B cell (primary cell): ENCODE data around the gene KCTD20. TPM values are rescaled to one million over a fixed set of nuclear protein-coding genes. Genes with fewer than 3 reads are reported as not detected.

Source experiments
- ATAC-seq: fragments of 200-7000 bp; cut with Tn5 transposase; one replicate; pipeline ENCODE4 v1.10.0; 2021; ENCODE audit warnings: low read depth, mild to moderate bottlenecking, moderate number of reproducible peaks, moderate library complexity
- CTCF ChIA-PET: fragments of 350-600 bp; sonication (Branson Sonifier 250); formaldehyde crosslinking; loops from one replicate; lab custom pipeline; 2021; ENCODE audit warnings: antibody characterized with exemption, inconsistent platforms; lab: Charles Lee
- POLR2A ChIA-PET: fragments of 350-600 bp; sonication (Branson Sonifier 250); formaldehyde crosslinking; loops from one replicate; lab custom pipeline; 2021; ENCODE audit warnings: antibody characterized with exemption; lab: Charles Lee
- DNase-seq: peaks from one replicate; pipeline ENCODE4 v3.0.0; 2013
- H2AFZ ChIP-seq: 2 replicates; pipeline ENCODE4 v1.6.1; 2012; ENCODE audit warnings: mild to moderate bottlenecking, low read depth, low read length; ENCODE audit not compliant: insufficient read depth, poor library complexity, severe bottlenecking
- H3K27ac ChIP-seq, 2 donors: 1 replicate in 1 of 2; 2 replicates in 1 of 2; pipeline ENCODE4 v1.5.1; 2012 to 2013; ENCODE audit warnings: low read length in 2 of 2, mild to moderate bottlenecking in 2 of 2, moderate library complexity in 1 of 2
- H3K27me3 ChIP-seq, 4 experiments: fragments of 200-600 bp in 1 of 4; sonication (generic) in 1 of 4; replicated peaks in 1 of 4; 1 replicate in 2 of 4; 2 replicates in 2 of 4; pipeline versions ENCODE4 v1.6.1 to v1.7.0; 2013 to 2016; ENCODE audit warnings: low read length in 3 of 4, mild to moderate bottlenecking in 2 of 4, mixed read lengths in 1 of 4, moderate library complexity in 1 of 4; ENCODE audit not compliant: insufficient read depth in 4 of 4, control insufficient read depth in 3 of 4; ENCODE audit errors: control extremely low read depth in 1 of 4
- H3K36me3 ChIP-seq, 2 experiments: replicated peaks in 1 of 2; 1 replicate in 1 of 2; 2 replicates in 1 of 2; pipeline versions ENCODE4 v1.6.1 to v1.7.1; 2013; ENCODE audit warnings: low read length in 1 of 2; ENCODE audit not compliant: insufficient read depth in 2 of 2, control insufficient read depth in 1 of 2; ENCODE audit errors: control extremely low read depth in 1 of 2, extremely low read depth in 1 of 2
- H3K4me1 ChIP-seq, 2 donors: fragments of 200-600 bp in 1 of 2; sonication (generic) in 1 of 2; 1 replicate in 1 of 2; 2 replicates in 1 of 2; pipeline versions ENCODE4 v1.5.1 to v1.6.1; 2013 to 2017; ENCODE audit warnings: low read length in 2 of 2; ENCODE audit not compliant: control insufficient read depth in 2 of 2, insufficient read depth in 2 of 2
- H3K4me2 ChIP-seq: replicated peaks from 2 replicates; pipeline ENCODE3; 2012; ENCODE audit warnings: mild to moderate bottlenecking, low read depth, low read length; ENCODE audit not compliant: poor library complexity, severe bottlenecking
- H3K4me3 ChIP-seq, 5 experiments: fragments of 200-600 bp in 1 of 5; sonication (generic) in 1 of 5; 1 replicate in 3 of 5; 2 replicates in 2 of 5; pipeline versions ENCODE4 v1.5.1 to v1.7.0; 2011 to 2016; ENCODE audit warnings: low read length in 4 of 5, mild to moderate bottlenecking in 4 of 5, low read depth in 2 of 5, control low read depth in 1 of 5, moderate library complexity in 1 of 5; ENCODE audit not compliant: insufficient read depth in 1 of 5; ENCODE audit errors: control extremely low read depth in 1 of 5, extremely low read depth in 1 of 5
- H3K79me2 ChIP-seq: fragments of 200-600 bp; sonication (generic); one replicate; pipeline ENCODE4 v1.6.0; 2016; ENCODE audit warnings: low read length; ENCODE audit not compliant: control insufficient read depth, insufficient read depth
- H3K9ac ChIP-seq: fragments of 200-600 bp; sonication (generic); 2 replicates; pipeline ENCODE4 v1.6.1; 2017; ENCODE audit warnings: mild to moderate bottlenecking, low read length, moderate library complexity
- H3K9me3 ChIP-seq, 3 donors: one replicate each; pipeline versions ENCODE4 v1.6.1 to v1.7.1; 2013; ENCODE audit warnings: low read length in 2 of 3; ENCODE audit not compliant: control insufficient read depth in 2 of 3, insufficient read depth in 1 of 3; ENCODE audit errors: control extremely low read depth in 1 of 3
- H4K20me1 ChIP-seq: 2 replicates; pipeline ENCODE4 v1.6.0; 2012; ENCODE audit warnings: mild to moderate bottlenecking, low read length; ENCODE audit not compliant: insufficient read depth, control insufficient read depth, poor library complexity, severe bottlenecking
- H3K27ac Mint-ChIP-seq: one replicate; pipeline ENCODE4 v1.8.0; 2021; ENCODE audit warnings: mixed read lengths
- H3K27me3 Mint-ChIP-seq: one replicate; pipeline ENCODE4 v1.8.0; 2021; ENCODE audit warnings: mixed read lengths
- H3K4me1 Mint-ChIP-seq: one replicate; pipeline ENCODE4 v1.8.0; 2021; ENCODE audit warnings: mixed read lengths
- H3K4me3 Mint-ChIP-seq: one replicate; pipeline ENCODE4 v1.8.0; 2021; ENCODE audit warnings: mixed read lengths
- H3K9me3 Mint-ChIP-seq: one replicate; pipeline ENCODE4 v1.8.0; 2022; ENCODE audit warnings: mixed read lengths; ENCODE audit not compliant: insufficient read depth
- CTCF ChIP-seq: fragments of 200-600 bp; IDR thresholded peaks from one replicate; pipeline ENCODE4 v1.8.0; 2022; ENCODE audit warnings: antibody characterized with exemption, mild to moderate bottlenecking
- EZH2 ChIP-seq: IDR thresholded peaks from 2 replicates; pipeline ENCODE4 v1.6.1; 2012; ENCODE audit warnings: borderline replicate concordance, low read depth, mild to moderate bottlenecking, moderate library complexity, low read length; ENCODE audit not compliant: insufficient read depth, poor library complexity, severe bottlenecking
- WGBS: methylation state at CpG from one replicate; pipeline ENCODE4 v1.1.5; 2013; ENCODE audit warnings: missing lambda C conversion rate; ENCODE audit not compliant: insufficient coverage; 5-methylcytosine and 5-hydroxymethylcytosine counted together
- intact Hi-C: fragments of 100-400 bp; cut with micrococcal nuclease; formaldehyde crosslinking; loops from one replicate; pipeline ENCODE4 v1.10.0; 2022
- polyA plus RNA-seq: library from polyadenylated mRNA; depleted of rRNA; stranded (reverse); fragments of >200 nt; gene quantifications from 2 replicates; pipeline ENCODE4 v1.2.3, GENCODE V29; 2012
- total RNA-seq, 2 donors: library from RNA; stranded (reverse); fragments of 120-200 nt in 1 of 2; gene quantifications; 1 replicate in 1 of 2; 2 replicates in 1 of 2; pipeline versions ENCODE4 v1.2.3 to v1.2.4, GENCODE V29; 2013 to 2022

Gene KCTD20
- total and polyA plus RNA-seq, 2 donors (not counting 1 experiment from before 2014, with no cell fraction given), result 19.5 to 37.5 TPM

GRCh38 chr6:36505744-36506534, 63.1 kb downstream of the KCTD20 start:
- Histone ChIP-seq H4K20me1 (no peaks in the 10 kb centered on the region), H2AFZ (no peak overlapping the region), H3K79me2 (no peaks in the 10 kb centered on the region), H3K27me3 (no peaks in the 10 kb centered on the region), H3K27ac (no peak overlapping the region), H3K4me1 (no peaks in the 10 kb centered on the region), H3K9ac (no peak overlapping the region), H3K9me3 (peaks cover 0 to 11% (median 0%) of the 10 kb centered on the region in 3 donors), H3K4me3 (no peak overlapping the region), H3K4me2 (no peak overlapping the region), H3K36me3 (peaks cover 4 to 54% of the 10 kb centered on the region in 2 experiments)
- ATAC-seq (no peak), DNase-seq (no peak)
- H3K4me3 Mint-ChIP-seq, result no peak overlapping the region
- H3K27me3 Mint-ChIP-seq, result no peaks in the 10 kb centered on the region
- H3K27ac Mint-ChIP-seq, result no peak overlapping the region
- intact Hi-C loops, result no loop called here
- CTCF ChIA-PET, result interaction anchor here (0.7 to 1.0 kb wide), 3 partner anchors 82 to 253 kb away, joined by 3 read pairs; no protein-coding TSS in a partner anchor
- TF ChIP-seq EZH2 (no peak), CTCF (no peak)
- H3K9me3 Mint-ChIP-seq, result no peaks in the 10 kb centered on the region
- POLR2A ChIA-PET, result interaction anchor here (0.5 to 0.6 kb wide), 2 partner anchors 9 to 10 kb away, joined by 3 read pairs; no protein-coding TSS in a partner anchor
- no CpG with 5 or more reads among the region's 6 CpGs for WGBS
- peaks cover 1% of the 10 kb centered on the region for H3K4me1 Mint-ChIP-seq

- Mint-ChIP-seq H3K4me3 (no peak overlapping the region), H3K27me3 (no peaks in the 10 kb centered on the region), H3K9me3 (no peaks in the 10 kb centered on the region), H3K27ac (no peak overlapping the region), H3K4me1 (peaks cover 1% of the 10 kb centered on the region)
- H3K9ac ChIP-seq, result no peak overlapping the region
- CTCF ChIA-PET, result interaction anchor here (0.7 to 1.0 kb wide), 3 partner anchors 83 to 253 kb away, joined by 3 read pairs; no protein-coding TSS in a partner anchor
- no peaks in the 10 kb centered on the region for H3K27me3 ChIP-seq
- no peak for TF ChIP-seq EZH2
- TF ChIP-seq CTCF, result no peak
- peaks cover 4 to 56% of the 10 kb centered on the region in 2 experiments for H3K36me3 ChIP-seq
- intact Hi-C loops, result no loop called here
- POLR2A ChIA-PET, result interaction anchor here (0.5 kb wide), 1 partner anchor 8 kb away, joined by 3 read pairs; no protein-coding TSS in a partner anchor
- H3K4me1 ChIP-seq, result no peaks in the 10 kb centered on the region
- no CpG with 5 or more reads among the region's 2 CpGs for WGBS
- no peak overlapping the region for H2AFZ ChIP-seq
- H3K4me3 ChIP-seq, result no peak overlapping the region
- no peak overlapping the region for H3K4me2 ChIP-seq
- H3K79me2 ChIP-seq, result no peaks in the 10 kb centered on the region
- no peak overlapping the region for H3K27ac ChIP-seq
- peaks cover 0 to 11% (median 0%) of the 10 kb centered on the region in 3 donors for H3K9me3 ChIP-seq
- DNase-seq (no peak), ATAC-seq (no peak)
- no peaks in the 10 kb centered on the region for H4K20me1 ChIP-seq
Observed at GRCh38 chr6:36506611-36507010, 63.8 kb downstream of the KCTD20 start.
